GM12801 (cell line): ENCODE measurements around the gene TSC22D2.

Experiments used
- TF ChIP-seq, protein P1 (sequence below): IDR thresholded peaks from one replicate; pipeline ENCODE4 v1.5.1; 2011; ENCODE audit warnings: control low read depth; ENCODE audit not compliant: insufficient read length; ENCODE audit errors: extremely low read depth

TSC22D2 gene

GRCh38 chr3:150443331-150443741 is 35.2 kb downstream of the TSC22D2 start:
- TF ChIP-seq, protein P1, sequence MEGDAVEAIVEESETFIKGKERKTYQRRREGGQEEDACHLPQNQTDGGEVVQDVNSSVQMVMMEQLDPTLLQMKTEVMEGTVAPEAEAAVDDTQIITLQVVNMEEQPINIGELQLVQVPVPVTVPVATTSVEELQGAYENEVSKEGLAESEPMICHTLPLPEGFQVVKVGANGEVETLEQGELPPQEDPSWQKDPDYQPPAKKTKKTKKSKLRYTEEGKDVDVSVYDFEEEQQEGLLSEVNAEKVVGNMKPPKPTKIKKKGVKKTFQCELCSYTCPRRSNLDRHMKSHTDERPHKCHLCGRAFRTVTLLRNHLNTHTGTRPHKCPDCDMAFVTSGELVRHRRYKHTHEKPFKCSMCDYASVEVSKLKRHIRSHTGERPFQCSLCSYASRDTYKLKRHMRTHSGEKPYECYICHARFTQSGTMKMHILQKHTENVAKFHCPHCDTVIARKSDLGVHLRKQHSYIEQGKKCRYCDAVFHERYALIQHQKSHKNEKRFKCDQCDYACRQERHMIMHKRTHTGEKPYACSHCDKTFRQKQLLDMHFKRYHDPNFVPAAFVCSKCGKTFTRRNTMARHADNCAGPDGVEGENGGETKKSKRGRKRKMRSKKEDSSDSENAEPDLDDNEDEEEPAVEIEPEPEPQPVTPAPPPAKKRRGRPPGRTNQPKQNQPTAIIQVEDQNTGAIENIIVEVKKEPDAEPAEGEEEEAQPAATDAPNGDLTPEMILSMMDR, result no peak

DNA sequence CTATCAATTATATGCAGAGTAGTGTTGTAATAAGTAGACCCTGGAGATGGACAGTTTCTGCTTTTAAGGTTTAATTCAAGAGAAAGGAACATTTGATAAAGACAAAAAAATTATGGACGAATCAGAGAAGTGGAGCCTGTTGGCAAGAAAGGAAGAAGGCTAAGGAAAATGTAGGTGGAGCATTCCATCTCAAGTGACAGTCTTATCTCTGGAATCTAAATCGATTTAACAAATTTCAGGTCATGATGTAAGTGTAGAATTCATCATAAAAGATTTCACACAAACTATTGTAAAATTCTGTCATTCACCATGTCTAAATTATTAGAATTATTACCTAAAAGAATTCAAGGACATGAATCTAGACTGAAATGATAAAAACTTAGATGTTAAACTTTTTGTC is 36.3 kb downstream of the TSC22D2 start:
- TF ChIP-seq, protein P1, result no peak

- TF ChIP-seq, protein P1, result no peak
Measured at GRCh38 chr3:150446470-150446977, 38.4 kb downstream of the TSC22D2 start.

DNA sequence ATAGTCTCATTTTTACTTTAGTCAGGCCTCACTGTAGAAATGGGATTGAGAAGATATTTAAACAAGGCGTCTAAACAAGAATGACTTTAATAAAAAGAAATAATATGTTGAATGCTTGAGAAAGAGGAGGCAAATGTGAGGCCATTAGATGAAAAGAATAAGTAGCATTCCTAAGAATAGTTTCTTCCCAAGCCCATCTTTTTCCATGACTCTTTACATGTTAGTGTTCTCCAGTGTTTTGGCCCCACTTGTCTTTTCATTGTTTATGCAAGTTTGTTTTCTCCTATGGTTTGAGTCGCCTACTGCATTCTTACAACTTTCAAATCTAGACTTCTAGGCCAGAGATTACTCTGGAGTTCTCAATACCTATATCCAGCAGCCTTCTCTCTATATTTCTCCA is 39.0 kb downstream of the TSC22D2 start:
- TF ChIP-seq, protein P1, result no peak

DNA sequence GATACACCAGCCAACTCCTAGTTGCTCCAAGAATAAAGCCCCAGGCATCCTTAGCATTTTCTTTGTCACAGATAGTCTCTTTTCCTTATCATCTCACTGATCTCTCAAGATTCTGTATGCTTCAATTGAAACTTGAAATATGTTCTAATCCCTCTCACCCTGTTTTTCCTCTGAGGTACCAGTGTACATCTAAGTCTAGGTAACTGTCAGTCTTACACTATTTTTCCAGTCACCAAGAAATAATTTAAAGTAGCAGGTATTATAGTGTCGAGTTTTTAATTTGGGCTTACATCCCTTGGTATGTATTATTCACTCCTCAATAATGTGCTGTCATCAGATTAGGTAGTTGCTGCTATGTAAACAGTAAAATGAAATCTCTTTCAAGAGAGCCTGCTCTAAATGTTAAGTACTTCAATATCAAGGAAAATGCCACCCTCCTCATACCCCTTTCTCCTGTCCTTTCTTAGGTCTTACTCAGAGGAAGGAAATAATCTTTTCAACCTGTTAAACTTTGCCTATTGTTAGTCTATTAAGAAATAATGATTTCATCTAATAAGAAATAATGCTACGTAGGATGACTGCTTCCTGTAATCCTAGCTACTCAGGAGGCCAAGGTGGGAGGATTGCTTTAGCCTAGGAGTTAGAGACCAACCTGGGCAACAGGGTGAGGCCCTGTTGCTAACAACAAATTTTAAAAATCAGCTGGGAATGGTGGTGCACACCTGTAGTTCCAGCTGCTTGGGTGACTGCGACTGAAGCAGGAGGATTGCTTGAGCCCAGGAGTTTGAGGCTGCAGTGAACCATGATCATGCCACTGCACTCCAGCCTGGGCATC is 39.8 kb downstream of the TSC22D2 start:
- TF ChIP-seq, protein P1, result no peak

- TF ChIP-seq, protein P1, result no peak
Measured at GRCh38 chr3:150449169-150449721, 41.1 kb downstream of the TSC22D2 start.

DNA sequence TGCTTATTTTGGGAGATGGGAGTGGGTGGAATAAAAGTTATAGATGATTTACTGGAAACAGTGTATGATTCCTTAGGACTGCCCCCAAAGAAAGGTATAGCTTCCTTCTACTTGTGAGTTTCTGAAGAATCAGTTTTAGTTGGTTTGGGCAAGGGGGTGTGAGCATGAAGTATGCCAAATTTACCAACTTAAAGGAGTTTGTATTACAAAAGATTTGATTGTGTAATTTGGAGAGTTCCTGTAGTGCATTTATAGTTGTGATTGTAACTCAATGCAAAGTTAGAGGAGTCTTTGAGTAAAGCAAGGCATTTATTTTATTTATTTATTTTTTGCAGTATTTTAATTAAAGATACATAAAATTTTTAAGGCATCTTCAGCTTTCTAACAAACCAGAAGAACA is 42.8 kb downstream of the TSC22D2 start:
- TF ChIP-seq, protein P1, result no peak
